H9 (cell line): ENCODE data around the gene GPR156. TPM values are rescaled to one million over a fixed set of nuclear protein-coding genes. Genes with fewer than 3 reads are reported as not detected.

ENCODE experiments used
- DNase-seq: peaks from one replicate; pipeline ENCODE4 v3.0.0-alpha.2; 2017
- H2AFZ ChIP-seq: one replicate; pipeline ENCODE4 v1.6.1; 2013; ENCODE audit warnings: mild to moderate bottlenecking, low read length, control low read depth, moderate library complexity
- H2AK5ac ChIP-seq: 2 replicates; pipeline ENCODE4 v1.6.1; 2013; ENCODE audit warnings: low read length, control low read depth, mixed read lengths; ENCODE audit not compliant: insufficient read length
- H2BK120ac ChIP-seq: one replicate; pipeline ENCODE4 v1.6.1; 2013; ENCODE audit warnings: low read depth, mild to moderate bottlenecking, low read length, control low read depth, inconsistent platforms; ENCODE audit not compliant: poor library complexity, severe bottlenecking
- H2BK12ac ChIP-seq: 2 replicates; pipeline ENCODE4 v1.6.1; 2013; ENCODE audit warnings: low read length, control low read depth, mixed read lengths, low read depth; ENCODE audit not compliant: insufficient read length
- H2BK15ac ChIP-seq: 2 replicates; pipeline ENCODE4 v1.6.1; 2013; ENCODE audit warnings: low read depth, low read length, control low read depth
- H2BK20ac ChIP-seq: one replicate; pipeline ENCODE4 v1.6.1; 2013; ENCODE audit warnings: low read depth, mild to moderate bottlenecking, low read length, control low read depth, inconsistent platforms; ENCODE audit not compliant: poor library complexity, severe bottlenecking
- H2BK5ac ChIP-seq: 2 replicates; pipeline ENCODE4 v1.6.1; 2013; ENCODE audit warnings: low read length, control low read depth, mixed read lengths; ENCODE audit not compliant: insufficient read length
- H3K14ac ChIP-seq: 2 replicates; pipeline ENCODE4 v1.6.1; 2013; ENCODE audit warnings: low read length, control low read depth; ENCODE audit not compliant: insufficient read depth
- H3K18ac ChIP-seq: 2 replicates; pipeline ENCODE4 v1.6.1; 2013; ENCODE audit warnings: low read depth, mild to moderate bottlenecking, mixed read lengths, low read length, control low read depth; ENCODE audit not compliant: insufficient read length
- H3K23ac ChIP-seq: 2 replicates; pipeline ENCODE4 v1.6.1; 2013; ENCODE audit warnings: low read length, control low read depth, mixed read lengths, low read depth; ENCODE audit not compliant: insufficient read length
- H3K23me2 ChIP-seq: 2 replicates; pipeline ENCODE4 v1.6.1; 2013; ENCODE audit warnings: low read depth, mild to moderate bottlenecking, mixed read lengths, low read length, control low read depth; ENCODE audit not compliant: insufficient read length, poor library complexity, severe bottlenecking
- H3K27ac ChIP-seq: 2 replicates; pipeline ENCODE4 v1.5.1; 2013; ENCODE audit warnings: low read length, control low read depth, mixed read lengths, low read depth; ENCODE audit not compliant: insufficient read length
- H3K27me3 ChIP-seq: 2 replicates; pipeline ENCODE4 v1.6.1; 2013; ENCODE audit warnings: low read length, control low read depth, inconsistent platforms; ENCODE audit not compliant: insufficient read depth
- H3K4ac ChIP-seq: 2 replicates; pipeline ENCODE4 v1.6.1; 2013; ENCODE audit warnings: low read depth, mild to moderate bottlenecking, control low read depth, inconsistent platforms, low read length, moderate library complexity
- H3K4me1 ChIP-seq: 2 replicates; pipeline ENCODE4 v1.6.1; 2013; ENCODE audit warnings: low read length, control low read depth, inconsistent platforms; ENCODE audit not compliant: insufficient read depth
- H3K4me2 ChIP-seq: 2 replicates; pipeline ENCODE4 v1.6.1; 2013; ENCODE audit warnings: low read length, control low read depth, mixed read lengths; ENCODE audit not compliant: insufficient read length, insufficient read depth
- H3K56ac ChIP-seq: 2 replicates; pipeline ENCODE4 v1.6.1; 2013; ENCODE audit warnings: low read depth, mild to moderate bottlenecking, mixed read lengths, low read length, control low read depth; ENCODE audit not compliant: insufficient read length
- H3K79me1 ChIP-seq: 2 replicates; pipeline ENCODE4 v1.6.1; 2013; ENCODE audit warnings: low read depth, mild to moderate bottlenecking, moderate library complexity, low read length, control low read depth, inconsistent platforms; ENCODE audit not compliant: insufficient read depth, poor library complexity, severe bottlenecking
- H3K79me2 ChIP-seq: 2 replicates; pipeline ENCODE4 v1.6.1; 2013; ENCODE audit warnings: low read length, control low read depth, inconsistent platforms; ENCODE audit not compliant: insufficient read depth
- H3K9ac ChIP-seq: 2 replicates; pipeline ENCODE4 v1.6.1; 2013; ENCODE audit warnings: low read length, control low read depth, mixed read lengths; ENCODE audit not compliant: insufficient read length; ENCODE audit errors: extremely low read depth
- H3K9me3 ChIP-seq: one replicate; pipeline ENCODE4 v1.6.1; 2013; ENCODE audit warnings: low read depth, low read length, inconsistent platforms; ENCODE audit not compliant: control insufficient read depth
- H3T11ph ChIP-seq: one replicate; pipeline ENCODE4 v1.6.1; 2013; ENCODE audit warnings: mild to moderate bottlenecking, low read length, control low read depth, inconsistent platforms
- H4K20me1 ChIP-seq: one replicate; pipeline ENCODE4 v1.6.1; 2013; ENCODE audit not compliant: control insufficient read depth, insufficient read length, insufficient read depth
- H4K5ac ChIP-seq: 2 replicates; pipeline ENCODE4 v1.6.1; 2013; ENCODE audit warnings: low read depth, mild to moderate bottlenecking, mixed read lengths, low read length, control low read depth; ENCODE audit not compliant: insufficient read length
- H4K8ac ChIP-seq: replicated peaks from 2 replicates; pipeline ENCODE4 v1.6.1; 2013; ENCODE audit warnings: low read length, control low read depth, mixed read lengths, low read depth; ENCODE audit not compliant: insufficient read length
- H4K91ac ChIP-seq: 2 replicates; pipeline ENCODE4 v1.6.1; 2013; ENCODE audit warnings: low read depth, mild to moderate bottlenecking, moderate library complexity, mixed read lengths, low read length, control low read depth; ENCODE audit not compliant: insufficient read length
- H3K27ac Mint-ChIP-seq, 3 experiments: 2 replicates in 2 of 3; 3 replicates in 1 of 3; pipeline ENCODE4 v1.8.0; 2020 to 2021; ENCODE audit warnings: mixed read lengths in 3 of 3, mild to moderate bottlenecking in 1 of 3, moderate library complexity in 1 of 3
- H3K27me3 Mint-ChIP-seq: 2 replicates; pipeline ENCODE4 v1.8.0; 2021; ENCODE audit warnings: low read depth, mild to moderate bottlenecking, moderate library complexity, mixed read lengths
- H3K36me3 Mint-ChIP-seq, 3 experiments: 2 replicates in 2 of 3; 3 replicates in 1 of 3; pipeline ENCODE4 v1.8.0; 2020 to 2021; ENCODE audit warnings: low read depth in 3 of 3, mixed read lengths in 3 of 3; ENCODE audit not compliant: insufficient read depth in 1 of 3
- H3K4me1 Mint-ChIP-seq, 2 experiments: 2 replicates each; pipeline ENCODE4 v1.8.0; 2020; ENCODE audit warnings: mixed read lengths in 2 of 2
- H3K4me3 Mint-ChIP-seq, 2 experiments: 2 replicates in 1 of 2; 3 replicates in 1 of 2; pipeline ENCODE4 v1.8.0; 2020 to 2021; ENCODE audit warnings: mild to moderate bottlenecking in 2 of 2, mixed read lengths in 2 of 2, moderate library complexity in 1 of 2
- H3K9me3 Mint-ChIP-seq, 2 experiments: 2 replicates in 1 of 2; 3 replicates in 1 of 2; pipeline ENCODE4 v1.8.0; 2020; ENCODE audit warnings: mild to moderate bottlenecking in 2 of 2, mixed read lengths in 2 of 2, moderate library complexity in 1 of 2
- WGBS: extraction: QIAGEN DNeasy Blood & Tissue Kit; methylation state at CpG from one replicate; pipeline ENCODE4 v1.1.7; 2013; ENCODE audit warnings: missing lambda C conversion rate, low lambda C conversion rate, mixed read lengths; ENCODE audit not compliant: insufficient read length; ENCODE audit errors: extremely low coverage; 5-methylcytosine and 5-hydroxymethylcytosine counted together
- total RNA-seq: library from RNA; stranded (reverse); gene quantifications from 2 replicates; pipeline ENCODE4 v1.2.1, GENCODE V29; 2021
- TF ChIP-seq, protein P1 (sequence below): fragments of 200-600 bp; sonication (generic); conservative IDR thresholded peaks from 3 replicates; pipeline ENCODE4 v1.8.0; 2021; ENCODE audit warnings: antibody characterized with exemption, mild to moderate bottlenecking

Gene GPR156
- total RNA-seq, 1 experiment from 2014 or later = 1.8 TPM

GRCh38 chr3:120119846-120120510, 165.0 kb downstream of the GPR156 start:
- no peak overlapping the region for H4K91ac ChIP-seq
- H3K27ac ChIP-seq = no peak overlapping the region
- H2AFZ ChIP-seq = no peak overlapping the region
- no peaks in the 10 kb centered on the region for H3K9me3 ChIP-seq
- H3K27ac Mint-ChIP-seq = no peak overlapping the region
- H2BK15ac ChIP-seq = no peak overlapping the region
- H3K4me1 ChIP-seq = no peaks in the 10 kb centered on the region
- no peak overlapping the region for H2BK12ac ChIP-seq
- H3K79me1 ChIP-seq = no peaks in the 10 kb centered on the region
- H3K4me3 Mint-ChIP-seq = no peak overlapping the region
- no peak overlapping the region for H2BK5ac ChIP-seq
- no peak overlapping the region for H3K4me2 ChIP-seq
- no peak overlapping the region for H3T11ph ChIP-seq
- H3K9me3 Mint-ChIP-seq = peaks cover 14 to 15% of the 10 kb centered on the region in 2 experiments
- no peak overlapping the region for H3K14ac ChIP-seq
- no peak overlapping the region for H2BK20ac ChIP-seq
- no peak overlapping the region for H2BK120ac ChIP-seq
- no peak overlapping the region for H4K8ac ChIP-seq
- no peaks in the 10 kb centered on the region for H3K4me1 Mint-ChIP-seq
- H3K36me3 Mint-ChIP-seq = peaks cover 0 to 10% (median 4%) of the 10 kb centered on the region in 3 experiments; a peak in 4 of 7 replicates
- no peaks in the 10 kb centered on the region for H3K23me2 ChIP-seq
- WGBS = no CpG with 5 or more reads among the region's 7 CpGs
- H4K5ac ChIP-seq = no peak overlapping the region
- H2AK5ac ChIP-seq = no peak overlapping the region
- H3K27me3 Mint-ChIP-seq = no peaks in the 10 kb centered on the region; the same call in 1 of the 2 replicates
- no peaks in the 10 kb centered on the region for H3K27me3 ChIP-seq
- no peaks in the 10 kb centered on the region for H3K79me2 ChIP-seq
- TF ChIP-seq, protein P1, sequence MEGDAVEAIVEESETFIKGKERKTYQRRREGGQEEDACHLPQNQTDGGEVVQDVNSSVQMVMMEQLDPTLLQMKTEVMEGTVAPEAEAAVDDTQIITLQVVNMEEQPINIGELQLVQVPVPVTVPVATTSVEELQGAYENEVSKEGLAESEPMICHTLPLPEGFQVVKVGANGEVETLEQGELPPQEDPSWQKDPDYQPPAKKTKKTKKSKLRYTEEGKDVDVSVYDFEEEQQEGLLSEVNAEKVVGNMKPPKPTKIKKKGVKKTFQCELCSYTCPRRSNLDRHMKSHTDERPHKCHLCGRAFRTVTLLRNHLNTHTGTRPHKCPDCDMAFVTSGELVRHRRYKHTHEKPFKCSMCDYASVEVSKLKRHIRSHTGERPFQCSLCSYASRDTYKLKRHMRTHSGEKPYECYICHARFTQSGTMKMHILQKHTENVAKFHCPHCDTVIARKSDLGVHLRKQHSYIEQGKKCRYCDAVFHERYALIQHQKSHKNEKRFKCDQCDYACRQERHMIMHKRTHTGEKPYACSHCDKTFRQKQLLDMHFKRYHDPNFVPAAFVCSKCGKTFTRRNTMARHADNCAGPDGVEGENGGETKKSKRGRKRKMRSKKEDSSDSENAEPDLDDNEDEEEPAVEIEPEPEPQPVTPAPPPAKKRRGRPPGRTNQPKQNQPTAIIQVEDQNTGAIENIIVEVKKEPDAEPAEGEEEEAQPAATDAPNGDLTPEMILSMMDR = no peak
- no peak overlapping the region for H3K9ac ChIP-seq
- H3K18ac ChIP-seq = no peak overlapping the region
- H4K20me1 ChIP-seq = no peaks in the 10 kb centered on the region
- H3K4ac ChIP-seq = no peak overlapping the region
- DNase-seq = no peak
- no peak overlapping the region for H3K23ac ChIP-seq
- H3K56ac ChIP-seq = no peak overlapping the region

Other genes starting within 250 kb of the GPR156 start
- 52.8 and 56.5 TPM in 2 replicates for gene GSK3B, start 190.8 kb downstream of the GPR156 start, total RNA-seq
- 18.2 and 18.5 TPM in 2 replicates for gene LRRC58, start 64.1 kb upstream of the GPR156 start, total RNA-seq
- gene FSTL1, start 165.8 kb upstream of the GPR156 start, total RNA-seq = 305 and 326 TPM in 2 replicates